HG03095 (cell line): ENCODE measurements around the gene ARHGAP36.

ENCODE experiments used
- ATAC-seq: cut with Tn5 transposase; IDR thresholded peaks from one replicate; pipeline ENCODE4 v1.9.1; 2021; ENCODE audit warnings: moderate library complexity; ENCODE audit not compliant: unreplicated experiment

Gene ARHGAP36, protein sequence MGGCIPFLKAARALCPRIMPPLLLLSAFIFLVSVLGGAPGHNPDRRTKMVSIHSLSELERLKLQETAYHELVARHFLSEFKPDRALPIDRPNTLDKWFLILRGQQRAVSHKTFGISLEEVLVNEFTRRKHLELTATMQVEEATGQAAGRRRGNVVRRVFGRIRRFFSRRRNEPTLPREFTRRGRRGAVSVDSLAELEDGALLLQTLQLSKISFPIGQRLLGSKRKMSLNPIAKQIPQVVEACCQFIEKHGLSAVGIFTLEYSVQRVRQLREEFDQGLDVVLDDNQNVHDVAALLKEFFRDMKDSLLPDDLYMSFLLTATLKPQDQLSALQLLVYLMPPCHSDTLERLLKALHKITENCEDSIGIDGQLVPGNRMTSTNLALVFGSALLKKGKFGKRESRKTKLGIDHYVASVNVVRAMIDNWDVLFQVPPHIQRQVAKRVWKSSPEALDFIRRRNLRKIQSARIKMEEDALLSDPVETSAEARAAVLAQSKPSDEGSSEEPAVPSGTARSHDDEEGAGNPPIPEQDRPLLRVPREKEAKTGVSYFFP

DNA sequence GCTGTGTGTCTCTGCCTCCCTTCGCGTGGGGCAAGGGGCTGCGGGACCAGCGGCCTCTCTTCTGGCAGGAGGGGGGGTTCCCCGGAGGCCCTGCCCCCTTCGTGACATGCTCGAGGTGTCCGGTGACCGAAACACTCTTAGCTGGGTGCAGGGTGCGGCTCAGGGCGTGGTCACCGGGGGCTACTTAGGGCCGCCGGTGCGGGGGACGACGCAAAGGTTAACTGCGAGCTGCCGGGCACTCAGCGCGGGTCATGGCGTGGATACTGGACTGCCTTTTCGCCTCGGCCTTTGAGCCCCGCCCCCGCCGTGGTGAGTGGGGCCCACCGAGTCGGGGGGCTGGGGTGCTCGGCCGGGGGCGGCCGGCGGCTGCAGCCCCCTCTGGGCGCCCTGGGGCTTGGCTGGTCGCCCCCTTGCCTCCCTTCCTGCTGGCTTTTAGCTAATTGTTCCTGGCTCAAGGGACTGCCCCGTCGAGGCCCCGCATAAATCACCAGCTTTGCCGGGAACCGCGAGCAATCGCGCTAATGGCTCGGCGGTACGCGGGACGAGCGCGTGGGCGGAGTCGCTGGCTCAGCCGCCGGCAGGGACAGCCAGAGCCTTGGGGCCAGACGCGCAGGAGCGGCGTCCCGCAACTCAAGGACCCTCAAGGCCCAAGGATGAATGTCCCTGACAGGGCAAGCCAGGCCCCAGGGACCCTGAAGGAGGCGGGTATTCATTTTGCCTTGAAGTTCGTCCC, at the start of gene ARHGAP36:
TSS of gene ARHGAP36 (plus strand) at position 211 of the 733 bp plus-strand sequence. CDS start 23,320 bp downstream, outside the sequence.
- no peak for ATAC-seq

DNA sequence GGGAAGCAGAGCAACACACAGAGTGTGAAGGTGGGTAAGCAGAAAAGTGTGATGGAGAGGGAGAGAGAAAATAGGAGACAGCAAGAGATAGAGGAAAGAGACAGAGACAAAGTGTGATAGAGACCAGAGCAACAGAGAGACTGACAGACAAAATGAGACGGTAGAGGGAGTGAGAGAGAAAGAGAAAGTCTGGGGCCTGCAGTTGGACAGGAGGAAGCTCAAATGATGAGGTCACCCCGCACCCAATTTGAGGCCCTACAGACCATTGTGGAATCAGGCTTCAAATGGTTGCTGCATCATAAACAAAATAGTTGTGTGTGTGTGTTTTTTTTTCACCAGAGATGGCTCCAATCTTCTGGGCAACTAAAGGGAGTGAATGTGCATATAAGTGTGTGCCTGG, 48.0 kb upstream of the ARHGAP36 start:
- ATAC-seq = no peak

DNA sequence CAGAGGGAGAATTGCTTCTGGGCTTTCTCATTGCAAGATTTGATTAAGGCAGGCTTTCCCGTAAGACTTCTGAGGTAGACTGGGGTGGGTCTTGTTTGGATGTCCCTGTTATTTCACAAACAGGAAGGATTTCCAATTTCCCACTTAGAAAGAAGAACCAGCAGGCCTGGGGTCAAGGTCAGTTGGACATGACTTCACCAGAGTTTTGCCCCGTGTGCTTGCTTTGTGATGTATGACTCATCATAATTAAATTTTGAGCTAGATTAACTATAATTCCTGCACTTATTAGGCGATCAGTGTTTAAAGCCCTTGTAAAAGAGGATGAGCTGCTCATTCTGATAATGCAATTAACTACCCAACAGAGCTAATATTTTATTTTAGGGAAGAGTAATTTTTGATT, 32.8 kb upstream of the ARHGAP36 start:
- no peak for ATAC-seq

DNA sequence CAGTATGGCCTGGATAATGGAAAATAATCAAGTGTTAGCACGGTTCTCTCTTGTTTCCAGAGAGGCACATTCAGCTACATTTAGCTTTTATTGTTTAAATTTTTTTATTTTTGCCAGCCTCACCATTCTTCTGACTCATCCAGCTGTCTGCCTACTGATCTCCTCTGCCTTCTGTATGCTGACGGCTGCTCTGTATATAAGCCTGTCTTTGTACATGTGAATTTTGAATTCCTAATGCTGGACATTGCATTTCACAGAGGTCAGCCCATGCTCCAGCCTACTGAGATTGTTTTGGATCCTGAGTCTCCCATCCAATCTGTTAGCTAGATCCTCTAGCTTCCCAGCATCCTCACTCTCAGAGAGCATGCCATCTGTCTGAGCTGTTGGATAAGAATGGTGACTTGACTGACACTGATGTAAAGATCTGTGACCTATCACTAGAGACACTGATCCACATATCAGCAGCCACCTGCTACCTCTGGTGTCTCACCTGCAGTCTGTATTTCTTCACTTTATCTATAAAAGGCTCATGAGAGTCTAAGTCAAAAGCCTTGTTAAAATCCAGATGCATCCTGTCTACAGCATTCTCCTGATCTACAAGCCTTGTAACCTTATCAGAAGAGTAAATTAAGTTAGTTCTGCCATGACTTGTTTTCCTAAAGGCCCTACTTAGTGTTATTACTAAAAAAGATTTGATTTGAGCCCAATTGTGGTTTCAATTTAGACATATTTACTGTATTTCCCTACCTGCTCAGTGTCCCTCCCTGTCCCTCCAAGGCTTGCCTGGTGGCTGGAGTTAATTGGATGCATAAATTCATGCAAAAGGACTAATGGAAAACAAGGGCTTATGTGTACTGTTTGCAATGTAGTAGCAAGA, 25.6 kb upstream of the ARHGAP36 start:
- no peak for ATAC-seq

DNA sequence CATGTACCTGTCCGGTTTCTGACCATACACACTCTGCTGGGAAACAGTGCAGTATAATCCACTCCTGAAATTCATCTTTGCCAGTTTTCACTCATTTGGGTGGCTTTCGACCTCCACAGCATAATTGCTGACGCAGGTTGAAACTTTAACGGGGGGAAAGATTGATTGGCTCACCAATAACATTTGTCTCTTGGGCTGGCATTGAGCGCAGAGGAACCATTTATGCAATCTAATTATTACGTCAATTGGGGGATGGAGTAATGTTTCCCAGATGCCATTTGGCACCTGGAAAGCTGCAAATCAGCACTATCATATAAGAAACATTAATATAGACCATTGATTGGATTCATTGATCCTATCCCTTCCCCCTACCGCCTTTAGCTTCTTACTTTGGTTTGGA, 24.1 kb upstream of the ARHGAP36 start:
- no peak for ATAC-seq

DNA sequence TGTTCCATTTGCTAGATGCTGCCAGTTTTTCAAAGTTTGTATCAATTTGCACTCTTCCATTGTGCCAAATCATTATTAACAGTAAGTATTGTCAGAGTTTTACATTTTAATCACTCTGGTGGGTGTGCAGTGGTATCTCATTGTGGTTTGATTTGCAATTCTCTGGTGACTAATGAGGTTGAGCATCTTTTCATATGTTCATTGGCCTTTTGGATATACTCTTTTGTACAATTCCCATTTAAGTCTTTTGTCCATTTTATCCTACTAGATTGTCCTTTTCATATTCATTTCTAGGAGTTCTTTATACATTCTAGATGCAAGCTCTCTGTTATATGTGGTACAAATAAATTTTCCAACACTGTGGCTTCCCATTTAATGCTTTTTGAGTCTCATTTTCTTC, 17.4 kb upstream of the ARHGAP36 start:
- no peak for ATAC-seq

DNA sequence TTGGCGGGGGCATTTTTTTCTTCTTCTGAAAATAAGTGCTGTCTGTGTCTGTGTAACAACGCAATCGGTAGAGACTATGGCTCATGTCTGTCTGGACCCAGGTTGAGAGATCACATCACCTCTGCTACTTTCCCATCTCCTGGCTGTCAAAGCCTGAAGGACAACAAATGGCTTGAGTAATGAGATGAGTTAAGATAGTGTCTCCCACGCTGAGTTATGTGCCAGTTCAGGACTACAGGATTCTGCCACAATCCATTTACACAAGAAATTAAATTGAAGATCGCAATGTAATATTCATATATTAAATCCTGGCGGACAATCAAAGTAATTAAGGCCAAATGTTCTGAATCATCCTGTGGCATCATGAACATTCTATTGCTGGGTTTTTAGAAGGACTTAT, 16.5 kb upstream of the ARHGAP36 start:
- ATAC-seq = no peak

DNA sequence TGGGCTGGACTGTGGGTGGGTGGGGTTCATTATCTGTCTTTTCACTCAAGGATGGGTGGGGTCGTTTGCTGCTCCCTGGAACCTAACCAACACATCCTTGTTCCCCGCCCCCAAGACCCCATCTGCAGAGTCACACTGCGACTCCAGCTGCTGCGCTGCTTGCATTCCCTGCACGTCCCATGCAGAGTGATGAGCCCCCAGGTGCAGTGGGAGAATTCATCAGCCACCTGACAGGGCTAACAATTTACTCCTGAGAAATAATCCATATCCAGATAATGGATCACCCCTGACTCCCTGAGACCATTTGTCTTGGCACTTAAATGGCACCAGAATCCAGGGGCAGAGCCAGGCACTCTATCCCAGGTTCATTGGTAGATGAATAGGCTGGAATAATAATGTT, 12.4 kb upstream of the ARHGAP36 start:
- ATAC-seq = no peak

DNA sequence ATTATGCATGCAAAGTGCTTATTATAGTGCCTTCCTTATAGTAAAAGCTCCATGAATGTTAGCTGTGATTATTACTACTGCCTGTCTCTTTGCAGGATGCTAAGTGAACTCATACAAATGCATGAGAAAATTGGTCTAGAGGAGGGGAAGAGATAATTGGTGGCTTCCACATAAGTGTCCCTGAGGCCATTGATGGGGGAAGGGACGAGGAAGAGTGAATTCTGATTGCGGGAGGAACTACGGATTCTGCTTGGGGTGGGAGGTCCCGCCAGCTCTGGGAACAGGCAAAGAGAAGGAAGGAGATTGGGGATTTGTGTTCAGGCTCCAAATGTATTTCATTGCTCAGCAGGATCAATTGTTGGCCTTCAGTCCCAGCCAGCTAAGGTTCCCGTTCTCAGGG, 11.6 kb upstream of the ARHGAP36 start:
- ATAC-seq = no peak

DNA sequence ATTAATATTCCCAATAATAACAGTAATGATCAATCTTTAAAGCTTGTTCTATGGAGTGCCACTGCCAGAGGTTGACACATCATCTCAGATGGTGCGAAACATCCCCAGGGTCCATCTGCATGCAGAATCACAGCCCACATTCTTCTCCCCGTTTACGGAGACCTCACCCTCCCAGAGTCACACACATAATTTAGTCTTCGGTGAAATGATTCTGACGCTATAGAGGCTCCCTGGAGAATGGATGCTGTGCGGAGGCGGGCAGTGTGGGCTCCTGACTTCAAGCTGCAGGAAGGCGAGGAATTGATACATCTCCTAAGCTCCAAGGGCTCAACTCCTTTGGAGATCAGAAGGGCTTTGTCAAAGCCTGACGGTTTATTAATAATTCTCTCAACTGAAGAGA, 11.0 kb upstream of the ARHGAP36 start:
- no peak for ATAC-seq

DNA sequence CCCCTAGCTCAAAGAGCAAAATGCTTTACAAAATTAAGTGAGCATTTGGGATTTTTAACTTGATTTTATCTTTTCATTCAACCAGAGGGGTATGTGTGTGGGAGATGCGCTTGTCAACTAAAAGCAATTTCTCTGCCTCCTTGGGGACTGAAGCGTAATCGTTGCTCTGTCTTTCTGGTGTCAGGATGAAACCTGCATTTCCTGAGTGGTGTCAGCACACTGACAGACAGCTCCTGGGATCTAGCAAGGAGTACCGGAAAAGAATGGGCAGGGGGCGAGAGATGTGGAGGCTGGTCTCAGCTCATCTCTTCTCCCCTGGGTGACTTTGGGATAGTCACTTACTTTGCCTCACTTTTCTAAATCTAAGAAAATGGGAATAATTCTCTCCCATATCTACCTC, 5.1 kb upstream of the ARHGAP36 start:
- ATAC-seq = no peak

DNA sequence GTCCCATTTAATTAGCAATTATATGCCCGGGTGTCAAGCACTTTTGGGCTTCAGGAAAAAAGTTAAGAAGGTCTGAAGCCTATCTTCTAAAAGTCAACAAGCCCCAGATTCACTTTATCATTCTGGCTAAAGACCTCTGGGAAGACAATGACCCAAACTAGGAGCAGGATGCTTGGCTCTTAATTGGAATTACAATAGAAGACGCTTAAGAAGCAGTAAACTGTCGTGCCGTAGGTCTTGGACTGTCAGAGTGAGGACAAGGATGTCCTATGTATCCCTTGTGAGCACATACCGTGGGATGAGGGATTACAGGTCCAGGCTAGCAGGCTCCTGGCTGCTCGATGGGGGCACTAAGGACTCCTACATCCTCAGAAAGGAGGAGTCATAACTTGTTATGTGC, 3.2 kb upstream of the ARHGAP36 start:
- ATAC-seq = no peak

DNA sequence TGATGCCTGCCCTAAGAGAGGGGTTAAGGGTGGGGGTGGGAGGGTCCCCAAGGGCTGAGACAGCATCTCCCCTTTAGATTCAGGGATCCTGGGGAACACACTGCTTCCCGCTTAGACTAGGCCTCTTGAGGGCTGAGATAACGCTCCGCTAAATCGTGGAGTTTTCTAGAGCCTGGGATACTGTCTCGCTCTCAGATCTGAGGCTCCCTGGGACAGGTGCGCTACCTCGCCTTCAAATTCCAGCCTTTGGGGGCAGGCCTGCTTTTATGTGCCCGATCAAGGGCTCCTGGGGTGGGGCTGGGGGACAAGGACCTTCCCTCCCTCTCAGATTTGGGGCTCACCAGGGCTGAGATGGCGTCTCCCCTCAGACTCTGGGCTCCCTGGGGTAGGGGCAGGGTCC, 440 bp upstream of the ARHGAP36 start:
- no peak for ATAC-seq

DNA sequence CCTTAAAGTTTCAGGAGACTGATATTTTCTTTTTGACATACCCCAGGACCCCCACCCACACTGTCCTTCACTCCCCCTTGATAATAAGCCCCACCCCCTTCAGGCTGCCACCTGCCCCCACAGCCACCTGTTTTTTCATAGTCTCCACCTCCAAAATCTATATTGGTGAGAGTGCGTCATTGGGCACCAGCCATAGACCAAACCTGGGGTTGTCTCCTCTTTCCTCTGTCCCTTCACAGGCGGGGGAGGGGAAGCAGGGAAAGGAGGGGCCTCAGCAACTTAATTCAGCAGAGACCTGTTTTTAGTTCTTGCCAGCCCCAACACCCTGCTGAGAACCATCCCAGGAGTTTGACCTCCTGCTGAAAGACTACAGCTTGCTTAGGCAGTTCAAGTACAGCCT, 1.1 kb downstream of the ARHGAP36 start:
- ATAC-seq = no peak

DNA sequence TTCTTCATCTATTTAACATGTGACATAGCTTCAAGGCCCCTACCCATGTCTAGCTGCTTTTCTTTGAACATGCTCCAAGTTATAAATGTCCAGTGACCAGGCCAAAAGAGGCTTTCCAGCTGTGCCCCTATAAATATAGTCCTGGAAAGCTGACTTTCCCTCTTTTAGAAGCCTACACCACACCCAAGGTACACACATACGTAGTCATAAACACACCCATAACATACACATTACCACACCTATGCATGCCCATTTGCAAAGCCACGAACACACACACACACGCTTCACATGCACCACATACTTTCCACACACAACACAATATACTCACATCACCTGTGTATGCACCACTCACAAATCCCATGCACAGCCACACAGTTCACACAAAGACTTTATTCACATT, 2.0 kb downstream of the ARHGAP36 start:
- ATAC-seq = no peak

DNA sequence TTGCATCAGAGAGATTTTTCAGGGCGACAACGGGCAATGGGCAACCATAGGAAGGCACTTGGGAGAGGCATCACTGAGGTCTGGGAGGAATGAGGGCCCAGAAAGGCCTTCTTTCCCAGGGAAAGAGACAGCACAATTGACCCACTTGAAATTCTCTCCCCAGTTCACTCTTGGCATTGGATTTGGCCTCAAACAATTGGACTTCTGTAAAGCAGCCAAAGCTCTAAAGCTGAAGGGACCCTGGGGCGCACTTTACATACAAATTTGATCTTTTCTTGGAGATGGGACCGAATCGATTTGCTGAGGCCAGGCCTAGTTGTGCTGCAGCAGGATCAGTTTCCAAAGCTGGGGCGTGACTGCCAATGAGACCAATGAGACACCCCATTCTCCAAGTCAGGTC, 3.2 kb downstream of the ARHGAP36 start:
- no peak for ATAC-seq

DNA sequence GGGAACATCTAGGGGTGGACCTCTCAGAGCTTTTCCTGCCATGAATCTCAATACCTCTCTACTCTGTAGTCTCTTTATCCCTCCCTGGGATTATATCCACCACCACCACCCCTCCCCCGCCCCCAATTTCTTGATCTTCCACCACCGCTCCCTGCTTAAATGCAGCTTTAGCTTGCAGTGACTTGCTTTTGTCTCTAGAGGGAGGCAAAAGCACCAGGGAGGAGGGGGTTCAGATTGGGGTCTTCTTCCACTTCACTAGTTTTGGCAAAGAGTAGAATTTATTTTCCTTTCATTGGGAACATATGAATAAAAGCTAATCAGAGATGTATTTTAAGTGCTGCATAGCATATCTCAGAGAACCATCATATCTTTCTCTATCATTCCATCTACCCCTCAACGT, 5.5 kb downstream of the ARHGAP36 start:
- ATAC-seq = no peak

DNA sequence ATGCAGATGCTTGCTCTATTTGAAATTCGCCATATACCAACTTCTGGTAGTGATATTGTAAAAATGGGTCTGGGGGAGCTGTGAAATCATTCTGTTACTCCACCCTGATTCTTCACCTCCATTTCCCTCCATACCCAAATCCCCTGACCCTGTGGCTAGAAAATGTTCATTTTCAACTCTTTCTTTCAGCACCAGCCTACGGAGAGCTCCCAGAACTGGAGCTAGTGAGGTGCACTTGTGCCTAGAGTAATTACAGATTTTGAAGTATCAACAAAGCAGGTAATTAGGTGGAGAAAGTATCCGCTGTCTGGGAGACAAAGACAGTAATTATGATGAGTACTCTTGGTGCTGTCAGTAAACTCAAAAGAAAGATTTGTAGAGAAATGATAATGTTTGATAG, 8.1 kb downstream of the ARHGAP36 start:
- no peak for ATAC-seq

DNA sequence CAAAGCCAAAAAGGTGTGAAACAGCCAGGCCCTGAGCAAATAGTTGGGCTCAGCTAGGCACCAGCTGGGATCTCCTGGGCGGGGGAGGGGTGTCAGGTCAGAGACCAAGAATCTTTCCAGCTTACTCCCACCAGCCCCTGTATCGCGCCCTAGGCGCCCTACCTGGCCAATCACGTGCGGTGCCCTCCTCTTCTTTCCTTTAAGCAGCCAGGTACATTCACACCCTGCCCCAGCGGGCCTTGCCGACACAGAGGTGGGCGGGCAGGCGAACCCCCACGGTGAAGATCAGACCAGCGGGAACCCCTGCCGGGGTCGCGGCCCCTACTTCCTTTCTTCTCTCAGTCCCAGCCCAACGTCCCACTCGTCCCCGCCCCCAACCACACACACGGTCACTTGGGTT, 9.1 kb downstream of the ARHGAP36 start:
- ATAC-seq = no peak

DNA sequence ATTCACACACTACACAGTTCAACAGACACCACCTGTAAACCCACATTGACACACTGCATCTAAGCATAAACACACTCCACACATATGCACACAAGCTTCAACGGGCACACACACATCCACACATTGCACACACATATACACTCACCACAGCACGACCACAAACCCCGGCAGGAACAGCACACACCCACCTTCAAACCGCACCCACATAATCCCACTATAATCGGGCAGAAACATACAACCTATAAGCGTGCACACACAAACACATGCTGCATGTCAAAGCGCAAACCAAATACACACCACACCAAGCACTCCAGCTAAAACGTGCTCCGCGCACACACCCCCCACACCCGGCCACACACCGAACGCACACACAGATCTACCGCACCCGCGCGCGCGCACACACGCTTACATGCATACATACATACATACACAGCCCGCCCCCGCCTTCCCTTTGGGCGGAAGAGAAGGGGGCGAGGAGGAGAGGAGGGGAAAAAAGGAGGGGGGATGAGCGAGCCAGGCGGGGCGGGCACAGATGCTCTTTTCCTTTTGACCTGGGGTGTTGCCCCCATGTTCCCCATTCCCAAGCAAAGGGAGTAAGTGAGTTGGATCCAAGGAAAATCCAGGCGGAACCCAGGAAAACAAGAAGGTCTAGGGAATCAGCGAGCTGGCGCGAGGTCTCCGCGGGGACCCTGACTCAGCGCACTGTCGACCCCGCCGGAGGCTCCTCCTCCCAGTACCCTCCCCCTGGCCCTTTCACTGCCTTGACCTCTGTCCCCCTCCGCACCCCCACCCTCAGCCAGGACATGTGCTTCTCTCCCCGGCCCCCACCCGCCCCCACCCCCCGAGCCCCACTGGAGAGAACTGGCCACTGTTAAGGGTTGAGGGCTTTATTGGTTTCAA, 9.9 kb downstream of the ARHGAP36 start:
- ATAC-seq = no peak
